Activated CD8-positive, alpha-beta T cell treated with anti-CD3 and anti-CD28 coated beads for 36 hours (primary cell): Measurements from ENCODE around the gene TMEM179. TPM values are rescaled to one million over a fixed set of nuclear protein-coding genes. Genes with fewer than 3 reads are reported as not detected.

ENCODE experiments used
- ATAC-seq: fragments of 200-7000 bp; cut with Tn5 transposase; one replicate; pipeline ENCODE4 v1.10.0; 2021; ENCODE audit warnings: mild to moderate bottlenecking, moderate library complexity
- CTCF ChIA-PET: fragments of 350-600 bp; sonication (Branson Sonifier 250); formaldehyde crosslinking; loops from one replicate; lab custom pipeline; 2021; ENCODE audit warnings: antibody characterized with exemption; lab: Charles Lee
- POLR2A ChIA-PET: fragments of 350-600 bp; sonication (Branson Sonifier 250); formaldehyde crosslinking; loops from one replicate; lab custom pipeline; 2021; ENCODE audit warnings: antibody characterized with exemption; lab: Charles Lee
- DNase-seq: peaks from one replicate; pipeline ENCODE4 v3.0.0-alpha.2; 2020
- H3K27ac Mint-ChIP-seq: one replicate; pipeline ENCODE4 v1.8.0; 2021; ENCODE audit warnings: mild to moderate bottlenecking, mixed read lengths
- H3K27me3 Mint-ChIP-seq: one replicate; pipeline ENCODE4 v1.8.0; 2021; ENCODE audit warnings: mixed read lengths
- H3K36me3 Mint-ChIP-seq: one replicate; pipeline ENCODE4 v1.8.0; 2021; ENCODE audit warnings: low read depth, mixed read lengths
- H3K4me1 Mint-ChIP-seq: one replicate; pipeline ENCODE4 v1.8.0; 2021; ENCODE audit warnings: low read depth, mixed read lengths
- H3K4me3 Mint-ChIP-seq: one replicate; pipeline ENCODE4 v1.8.0; 2021; ENCODE audit warnings: mild to moderate bottlenecking, moderate library complexity, mixed read lengths
- H3K9me3 Mint-ChIP-seq: one replicate; pipeline ENCODE4 v1.8.0; 2021; ENCODE audit warnings: mixed read lengths
- intact Hi-C: fragments of 100-400 bp; cut with micrococcal nuclease; formaldehyde crosslinking; loops from one replicate; pipeline ENCODE4 v1.10.0; 2022
- total RNA-seq, 2 experiments: library from RNA; stranded (reverse); gene quantifications; one replicate each; pipeline ENCODE4 v1.2.3, GENCODE V29; 2021
- TF ChIP-seq, protein P1 (sequence below): fragments of 200-600 bp; IDR thresholded peaks from one replicate; pipeline ENCODE4 v1.8.0; 2022; ENCODE audit warnings: antibody characterized with exemption, mild to moderate bottlenecking

The TMEM179 gene
- total RNA-seq, 2 experiments from 2014 or later = not detected

DNA sequence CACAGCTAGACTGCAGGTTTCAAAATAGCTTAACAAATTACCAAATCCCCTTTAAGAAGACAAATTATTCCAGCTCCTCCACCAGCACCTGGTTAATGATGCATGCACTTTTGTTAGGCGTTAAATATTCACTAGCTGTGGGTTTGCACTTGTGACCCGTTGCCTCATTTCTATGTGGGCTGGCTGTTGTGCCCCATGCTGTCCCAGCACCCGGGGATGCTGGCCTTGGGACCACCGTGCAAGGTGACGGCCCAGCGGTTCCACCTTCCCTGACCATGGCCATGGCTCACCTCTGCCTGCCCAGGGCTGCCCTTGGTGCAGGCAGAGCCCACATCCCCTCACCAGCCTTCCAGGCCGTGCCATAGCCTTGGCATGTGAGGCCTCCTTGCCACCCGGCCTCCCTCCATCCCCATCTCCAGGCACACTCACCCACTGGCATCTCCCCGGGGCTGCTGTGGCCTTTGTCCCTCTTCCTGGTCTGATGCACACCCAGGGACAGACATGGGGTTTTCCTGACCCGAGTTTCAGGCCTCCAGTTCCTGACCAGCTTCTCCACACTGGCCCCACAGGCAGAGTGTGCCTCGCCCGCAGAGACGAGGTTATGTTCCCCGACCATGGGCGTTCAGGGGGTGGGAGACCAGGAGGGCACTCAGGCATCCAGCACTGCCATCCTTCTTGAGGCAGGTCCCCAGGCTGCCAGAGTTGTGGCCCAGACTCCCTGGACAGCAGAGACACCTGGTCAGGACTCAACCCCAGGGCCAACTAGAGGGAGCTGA lies 45.4 kb downstream of the TMEM179 start:
- peaks cover 3% of the 10 kb centered on the region for H3K27me3 Mint-ChIP-seq
- DNase-seq = no peak
- intact Hi-C loops = no loop called here
- ATAC-seq = no peak
- no peak overlapping the region for H3K27ac Mint-ChIP-seq
- H3K4me1 Mint-ChIP-seq = no peaks in the 10 kb centered on the region
- H3K36me3 Mint-ChIP-seq = no peaks in the 10 kb centered on the region
- ChIA-PET CTCF (no interaction called here), POLR2A (no interaction called here)
- no peak overlapping the region for H3K4me3 Mint-ChIP-seq
- TF ChIP-seq, protein P1, sequence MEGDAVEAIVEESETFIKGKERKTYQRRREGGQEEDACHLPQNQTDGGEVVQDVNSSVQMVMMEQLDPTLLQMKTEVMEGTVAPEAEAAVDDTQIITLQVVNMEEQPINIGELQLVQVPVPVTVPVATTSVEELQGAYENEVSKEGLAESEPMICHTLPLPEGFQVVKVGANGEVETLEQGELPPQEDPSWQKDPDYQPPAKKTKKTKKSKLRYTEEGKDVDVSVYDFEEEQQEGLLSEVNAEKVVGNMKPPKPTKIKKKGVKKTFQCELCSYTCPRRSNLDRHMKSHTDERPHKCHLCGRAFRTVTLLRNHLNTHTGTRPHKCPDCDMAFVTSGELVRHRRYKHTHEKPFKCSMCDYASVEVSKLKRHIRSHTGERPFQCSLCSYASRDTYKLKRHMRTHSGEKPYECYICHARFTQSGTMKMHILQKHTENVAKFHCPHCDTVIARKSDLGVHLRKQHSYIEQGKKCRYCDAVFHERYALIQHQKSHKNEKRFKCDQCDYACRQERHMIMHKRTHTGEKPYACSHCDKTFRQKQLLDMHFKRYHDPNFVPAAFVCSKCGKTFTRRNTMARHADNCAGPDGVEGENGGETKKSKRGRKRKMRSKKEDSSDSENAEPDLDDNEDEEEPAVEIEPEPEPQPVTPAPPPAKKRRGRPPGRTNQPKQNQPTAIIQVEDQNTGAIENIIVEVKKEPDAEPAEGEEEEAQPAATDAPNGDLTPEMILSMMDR = no peak
- H3K9me3 Mint-ChIP-seq = no peaks in the 10 kb centered on the region

DNA sequence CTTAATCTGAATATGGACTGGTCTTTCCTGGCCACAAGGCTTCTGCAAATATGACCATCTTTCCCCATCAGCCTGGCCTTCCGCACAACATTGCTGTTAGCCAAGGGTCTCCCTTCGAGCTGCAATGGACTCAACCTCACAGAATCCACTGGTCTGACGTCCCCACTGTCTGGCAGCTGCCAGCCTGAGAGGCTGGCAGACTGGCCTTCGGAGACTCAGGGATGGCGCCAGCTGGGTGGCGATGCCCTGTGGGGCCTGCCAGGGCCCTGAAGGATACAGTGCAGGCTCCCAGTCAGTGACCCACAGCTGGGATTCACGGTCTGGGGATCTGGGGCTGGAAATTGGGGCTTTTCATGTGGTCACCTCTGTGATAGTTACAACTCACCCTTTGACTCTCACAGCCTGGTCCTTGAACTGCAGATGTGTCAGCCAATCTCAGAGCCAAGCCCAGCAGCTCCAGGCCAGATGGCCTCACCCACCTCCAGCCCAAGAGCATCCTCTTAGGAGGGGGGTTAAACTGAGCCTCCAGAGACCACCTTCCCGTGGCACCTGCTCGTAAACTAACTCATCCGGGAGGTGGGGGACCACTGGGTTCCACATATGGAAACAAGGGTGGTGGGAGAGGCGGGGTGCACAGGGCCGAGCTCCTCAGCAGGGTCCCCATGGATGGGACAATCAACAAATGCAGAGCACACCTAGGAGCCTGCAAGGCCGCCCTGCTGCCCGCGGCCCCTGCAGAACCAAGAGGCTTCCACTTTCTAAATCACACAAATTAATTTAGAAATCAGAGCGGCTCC lies 46.1 kb downstream of the TMEM179 start:
- Mint-ChIP-seq H3K36me3 (no peaks in the 10 kb centered on the region), H3K27ac (no peak overlapping the region), H3K4me3 (no peak overlapping the region), H3K9me3 (no peaks in the 10 kb centered on the region), H3K27me3 (no peaks in the 10 kb centered on the region), H3K4me1 (no peaks in the 10 kb centered on the region)
- POLR2A ChIA-PET = no interaction called here
- TF ChIP-seq, protein P1 = no peak
- ATAC-seq = no peak
- no peak for DNase-seq
- CTCF ChIA-PET = no interaction called here
- intact Hi-C loops = no loop called here

DNA sequence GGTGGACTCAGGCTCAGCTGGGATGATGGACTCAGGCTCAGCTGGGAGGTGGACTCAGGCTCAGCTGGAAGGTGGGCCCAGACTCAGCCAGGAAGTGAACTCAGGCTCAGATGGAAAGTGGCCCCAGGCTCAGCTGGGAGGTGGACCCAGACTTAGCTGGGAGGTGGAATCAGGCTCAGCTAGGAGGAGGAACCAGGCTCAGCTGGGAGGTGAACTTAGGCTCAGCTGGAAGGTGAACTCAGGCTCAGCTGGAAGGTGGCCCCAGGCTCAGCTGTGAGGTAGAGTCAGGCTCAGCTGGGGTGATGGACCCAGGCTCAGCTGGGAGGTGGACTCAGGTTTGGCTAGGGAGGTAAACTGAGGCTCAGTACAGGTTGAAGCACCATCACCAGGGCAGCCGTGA lies 46.8 kb downstream of the TMEM179 start:
- TF ChIP-seq, protein P1 = no peak
- intact Hi-C loops = no loop called here
- H3K27me3 Mint-ChIP-seq = no peaks in the 10 kb centered on the region
- no peak overlapping the region for H3K27ac Mint-ChIP-seq
- DNase-seq (no peak), ATAC-seq (no peak)
- H3K4me1 Mint-ChIP-seq = no peaks in the 10 kb centered on the region
- POLR2A ChIA-PET = no interaction called here
- H3K36me3 Mint-ChIP-seq = no peaks in the 10 kb centered on the region
- H3K4me3 Mint-ChIP-seq = no peak overlapping the region
- CTCF ChIA-PET = no interaction called here
- H3K9me3 Mint-ChIP-seq = no peaks in the 10 kb centered on the region

DNA sequence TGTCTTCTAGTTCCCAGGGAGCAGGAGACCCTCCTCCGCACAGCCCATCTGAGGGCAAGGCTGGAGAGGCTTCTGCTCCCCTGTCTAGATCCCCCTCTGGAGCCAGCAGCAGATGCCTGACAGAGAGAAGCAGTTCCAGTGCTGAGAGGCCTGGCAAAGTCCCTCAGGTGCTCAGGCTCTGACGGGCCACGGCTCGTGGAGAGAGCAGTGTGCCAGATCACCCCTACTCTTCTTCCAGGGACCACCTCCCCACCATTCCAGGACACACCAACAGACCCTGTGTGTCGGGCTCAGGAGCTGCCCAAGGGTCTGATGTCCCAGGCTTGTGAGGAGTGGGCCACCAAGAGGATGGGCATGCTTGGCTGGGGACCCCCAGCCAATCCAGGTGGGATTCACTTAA lies 47.5 kb downstream of the TMEM179 start:
- ChIA-PET POLR2A (no interaction called here), CTCF (no interaction called here)
- Mint-ChIP-seq H3K4me3 (no peak overlapping the region), H3K4me1 (no peaks in the 10 kb centered on the region), H3K9me3 (no peaks in the 10 kb centered on the region), H3K27me3 (no peaks in the 10 kb centered on the region), H3K36me3 (no peaks in the 10 kb centered on the region), H3K27ac (no peak overlapping the region)
- no peak for ATAC-seq
- intact Hi-C loops = no loop called here
- TF ChIP-seq, protein P1 = no peak
- no peak for DNase-seq
